Psoas muscle (tissue), 8 donors: Measurements from ENCODE around the gene ENPP1. TPM values are rescaled to one million over a fixed set of nuclear protein-coding genes. Genes with fewer than 3 reads are reported as not detected.

Experiments
- ATAC-seq, 4 donors: fragments of 200-7000 bp; cut with Tn5 transposase; one replicate each; pipeline ENCODE4 v1.9.1; 2020; ENCODE audit warnings: moderate library complexity in 3 of 4, mild to moderate bottlenecking in 2 of 4
- DNase-seq, 2 donors: peaks; one replicate each; pipeline ENCODE4 v3.0.0-alpha.2; 2020
- H3K27ac ChIP-seq: fragments of 200-600 bp; one replicate; pipeline ENCODE4 v1.8.0; 2022
- H3K27me3 ChIP-seq, 3 donors: fragments of 200-600 bp in 1 of 3; one replicate each; pipeline versions ENCODE4 v1.6.1 to v1.8.0; 2013 to 2022; ENCODE audit warnings: low read length in 2 of 3, mild to moderate bottlenecking in 2 of 3, moderate library complexity in 1 of 3; ENCODE audit not compliant: insufficient read depth in 3 of 3
- H3K36me3 ChIP-seq, 2 donors: fragments of 200-600 bp in 1 of 2; one replicate each; pipeline versions ENCODE4 v1.6.1 to v1.8.0; 2013 to 2022; ENCODE audit warnings: low read depth in 1 of 2, mild to moderate bottlenecking in 1 of 2, moderate library complexity in 1 of 2; ENCODE audit not compliant: insufficient read depth in 1 of 2
- H3K4me1 ChIP-seq: fragments of 200-600 bp; one replicate; pipeline ENCODE4 v1.8.0; 2022
- H3K4me3 ChIP-seq: fragments of 200-600 bp; one replicate; pipeline ENCODE4 v1.8.0; 2022; ENCODE audit warnings: mild to moderate bottlenecking
- H3K9me3 ChIP-seq: fragments of 200-600 bp; one replicate; pipeline ENCODE4 v1.8.0; 2022
- CTCF ChIP-seq: fragments of 200-600 bp; IDR thresholded peaks from one replicate; pipeline ENCODE4 v1.8.0; 2022; ENCODE audit warnings: antibody characterized with exemption
- WGBS, 3 donors: extraction: QIAGEN DNeasy Blood & Tissue Kit; methylation state at CpG; one replicate each; pipeline versions ENCODE4 v1.1.6 to v1.1.7; 2013; 5-methylcytosine and 5-hydroxymethylcytosine counted together
- intact Hi-C, 2 donors: fragments of 100-400 bp; cut with DNase I; formaldehyde crosslinking; loops; one replicate each; pipeline versions ENCODE4 v1.11.0 to v1.14.2; 2022
- polyA plus RNA-seq, 3 donors: library from polyadenylated mRNA; stranded (reverse); fragments of 200-250 nt; gene quantifications; one replicate each; pipeline ENCODE4 v1.2.3, GENCODE V29; 2013
- total RNA-seq, 4 donors: library from RNA; stranded (reverse); fragmentation: NEBNext Ultra II Directional in 2 of 4; extraction: Animal tissue kit (Norgen Biotek cat#: 25700) in 2 of 4; gene quantifications; one replicate each; pipeline versions ENCODE4 v1.2.1 to v1.2.4, GENCODE V29; 2021 to 2023
- donor health status: healthy with polysubstance abuse.
- donor health status: DM: no; HTN: no; CAD: no; lungs with moderate emphysema.
- donor health status: Bipolar disorder and iron deficiency.
- donor health status: healthy.
- donor health status: DM: yes; HTN: yes; CAD: no.
- donor health status: DM: no; HTN: no; CAD: no.
- donor health status: DM: no; HTN: no; CAD: no.
- donor health status: DM: yes; HTN: yes; CAD: no.

Gene ENPP1
- total and polyA plus RNA-seq, 7 donors, result 0.65 to 4.9 (median 1.6) TPM

DNA sequence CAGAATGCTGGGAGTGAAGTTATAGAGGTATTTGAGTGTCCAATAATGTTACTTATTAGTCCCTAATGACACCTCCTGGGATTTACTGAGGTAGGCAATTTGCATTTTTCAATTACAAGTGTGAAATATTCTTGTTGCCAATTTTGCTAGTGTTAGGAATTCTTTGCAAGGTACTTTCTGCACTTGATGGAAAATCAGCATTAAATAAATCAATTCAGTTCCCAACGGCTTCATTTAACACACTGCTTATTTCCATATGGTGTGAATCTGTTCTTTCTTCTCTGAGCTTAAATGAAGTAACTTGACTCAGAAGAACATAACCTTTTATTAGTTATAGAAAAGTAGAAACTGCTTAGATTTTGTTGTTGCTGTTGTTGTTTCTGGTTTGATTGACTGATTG, 122.2 kb downstream of the ENPP1 start:
- Histone ChIP-seq H3K9me3 (no peaks in the 10 kb centered on the region), H3K36me3 (no peaks in the 10 kb centered on the region), H3K4me1 (no peaks in the 10 kb centered on the region), H3K27me3 (peaks cover 0 to 6% (median 0%) of the 10 kb centered on the region in 3 donors), H3K27ac (no peak overlapping the region), H3K4me3 (no peak overlapping the region)
- ATAC-seq (no peak), DNase-seq (no peak)
- WGBS, 3 donors, result 40 to 47% (median 44%) methylated on average over 1 of the region's 1 CpG
- intact Hi-C loops, result loop anchor here in 1 of 2 donors (10.0 kb wide), 1 partner anchor 285 kb away; no protein-coding TSS in a partner anchor
- no peak for TF ChIP-seq CTCF

DNA sequence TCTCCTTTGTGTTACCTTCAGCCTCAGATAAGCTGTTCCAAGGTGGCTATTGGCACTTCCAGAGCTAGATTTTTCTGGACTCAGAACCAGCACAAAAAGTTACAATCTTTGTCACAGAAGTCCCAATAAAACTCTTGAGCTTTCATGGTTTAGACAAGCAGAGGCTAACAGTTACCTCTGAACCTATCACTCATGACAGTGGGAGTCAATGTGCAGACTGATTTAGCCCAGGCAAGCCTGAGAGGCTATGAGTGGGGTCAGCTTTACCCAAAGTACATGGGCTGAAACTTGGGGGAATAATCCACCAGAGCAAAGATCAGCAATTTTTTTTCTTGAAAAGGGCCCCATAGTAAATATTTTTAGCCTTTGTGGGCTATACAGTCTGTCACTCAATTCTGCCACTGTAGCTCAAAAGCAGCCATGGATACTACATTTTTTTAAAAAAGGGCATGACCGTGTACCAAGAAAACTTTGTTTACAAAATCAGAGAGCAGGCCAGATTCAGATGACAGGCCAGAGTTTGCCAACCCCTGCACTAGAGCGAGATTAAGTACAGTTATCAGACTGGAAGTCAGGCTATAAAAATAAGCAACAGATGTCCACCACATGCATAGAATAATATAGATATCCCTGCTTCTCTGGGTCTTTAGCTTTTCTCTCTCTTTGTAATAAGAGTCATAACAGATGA, 123.4 kb downstream of the ENPP1 start:
- Histone ChIP-seq H3K27ac (no peak overlapping the region), H3K4me3 (no peak overlapping the region), H3K27me3 (peaks cover 0 to 6% (median 0%) of the 10 kb centered on the region in 3 donors), H3K4me1 (no peaks in the 10 kb centered on the region), H3K9me3 (no peaks in the 10 kb centered on the region), H3K36me3 (no peaks in the 10 kb centered on the region)
- DNase-seq (no peak), ATAC-seq (no peak)
- TF ChIP-seq CTCF, result no peak
- intact Hi-C loops, result no loop called here
- 50 to 68% (median 57%) methylated on average over 2 of the region's 2 CpGs for WGBS, 3 donors

DNA sequence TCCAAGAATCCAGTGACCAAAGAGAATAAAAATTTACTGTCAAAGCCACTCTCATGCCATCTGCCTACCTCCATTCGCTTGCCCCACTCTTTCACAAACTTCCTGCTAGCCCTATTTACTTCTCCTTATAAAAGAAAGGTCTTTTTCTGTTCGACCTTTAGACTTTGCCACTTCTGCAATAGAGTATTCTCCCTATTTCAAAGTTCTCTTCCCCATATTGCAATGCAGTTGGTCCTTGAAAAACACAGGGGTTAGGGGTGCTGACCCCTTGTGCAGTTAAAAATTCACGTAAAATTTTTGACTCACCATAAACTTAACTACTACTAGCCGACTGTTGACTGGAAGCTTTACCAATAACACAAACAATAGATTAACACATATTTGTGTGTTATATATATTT, 128.3 kb downstream of the ENPP1 start:
- Histone ChIP-seq H3K36me3 (no peaks in the 10 kb centered on the region), H3K27ac (no peak overlapping the region)

DNA sequence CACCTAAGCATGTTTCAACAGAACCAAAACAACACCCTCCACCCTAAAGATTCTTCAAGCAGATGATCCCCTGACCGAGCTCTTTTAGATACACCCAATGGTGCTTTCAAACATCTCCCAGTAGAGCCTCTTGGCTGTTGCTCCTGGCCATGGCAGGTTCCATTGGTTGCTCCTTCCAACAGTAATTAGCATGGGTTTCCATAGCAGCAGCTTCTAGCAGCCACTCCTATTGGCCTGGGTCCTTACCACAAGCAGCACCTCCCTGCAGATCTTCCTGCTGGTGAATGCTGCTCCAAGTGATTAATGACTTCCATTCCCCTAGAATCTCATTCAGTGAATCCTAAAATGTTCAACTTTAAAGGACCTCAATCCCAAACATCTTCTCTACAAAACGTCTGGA, 129.4 kb downstream of the ENPP1 start:
- Histone ChIP-seq H3K9me3 (no peaks in the 10 kb centered on the region), H3K4me3 (no peak overlapping the region), H3K27ac (no peak overlapping the region), H3K4me1 (no peaks in the 10 kb centered on the region), H3K36me3 (no peaks in the 10 kb centered on the region), H3K27me3 (peaks cover 0 to 2% (median 0%) of the 10 kb centered on the region in 3 donors)
- ATAC-seq (peak in 1 of 4 donors; percentile 37), DNase-seq (peak in 1 of 2 donors; percentile 57)
- 45 to 64% (median 59%) methylated on average over 2 of the region's 2 CpGs for WGBS, 3 donors
- no peak for TF ChIP-seq CTCF
- intact Hi-C loops, result no loop called here

More for the DNA sequence above, 128.3 kb downstream of the ENPP1 start:
- Histone ChIP-seq H3K4me1 (no peaks in the 10 kb centered on the region), H3K9me3 (no peaks in the 10 kb centered on the region), H3K27me3 (peaks cover 0 to 6% (median 0%) of the 10 kb centered on the region in 3 donors), H3K4me3 (no peak overlapping the region)
- intact Hi-C loops, result no loop called here
- ATAC-seq (no peak), DNase-seq (no peak)
- no peak for TF ChIP-seq CTCF
- 86 to 93% (median 91%) methylated on average over 4 of the region's 4 CpGs for WGBS, 3 donors
